ENCODE measurements around the gene VWDE. TPM values are rescaled to one million over a fixed set of nuclear protein-coding genes. Genes with fewer than 3 reads are reported as not detected.
"Not testable (repeated sequence)": the region's sequence is repeated elsewhere in the genome, so short reads cannot be mapped to it uniquely, and the experiment has no call there.

VWDE gene
- total RNA-seq, 2 experiments from 2014 or later: 1.5 to 1.9 TPM

- H3K27me3 Mint-ChIP-seq (ENCODE audit: low read depth); H3K27ac Mint-ChIP-seq; DNase-seq; H3K4me1 Mint-ChIP-seq (ENCODE audit: low read depth); CTCF ChIA-PET; H3K36me3 Mint-ChIP-seq (ENCODE audit: low read depth); intact Hi-C loops (cut with micrococcal nuclease); H3K4me3 Mint-ChIP-seq: not testable (repeated sequence)
- peaks cover 13% of the 10 kb centered on the region for H3K9me3 Mint-ChIP-seq
These were observed 7.0 kb downstream of the VWDE start for GRCh38 chr7:12396670-12397069.

- Mint-ChIP-seq H3K27ac (no peak overlapping the region), H3K27me3 (ENCODE audit: low read depth) (no peaks in the 10 kb centered on the region), H3K4me3 (no peak overlapping the region), H3K36me3 (ENCODE audit: low read depth) (no peaks in the 10 kb centered on the region), H3K9me3 (no peaks in the 10 kb centered on the region), H3K4me1 (ENCODE audit: low read depth) (no peaks in the 10 kb centered on the region)
- CTCF ChIA-PET: interaction anchor here (0.9 to 1.5 kb wide), 4 partner anchors 8 to 99 kb away, joined by 3 to 5 read pairs (median 4); no protein-coding TSS in a partner anchor
- intact Hi-C loops (cut with micrococcal nuclease): no loop called here
- no peak for DNase-seq
These were observed 11.6 kb downstream of the VWDE start for GRCh38 chr7:12391922-12392615.

GRCh38 chr7:12389089-12389700 lies 14.5 kb downstream of the VWDE start:
- H3K27me3 Mint-ChIP-seq (ENCODE audit: low read depth): no peaks in the 10 kb centered on the region
- intact Hi-C loops (cut with micrococcal nuclease): loop anchor here (1.0 to 5.0 kb wide), 4 partner anchors 101 to 962 kb away; no protein-coding TSS in a partner anchor
- DNase-seq: peak; percentile 64
- CTCF ChIA-PET: interaction anchor here (0.6 to 2.1 kb wide), 9 partner anchors 8 to 101 kb away, joined by 3 to 16 read pairs (median 3); no protein-coding TSS in a partner anchor
- no peak overlapping the region for H3K4me3 Mint-ChIP-seq
- no peaks in the 10 kb centered on the region for H3K4me1 Mint-ChIP-seq (ENCODE audit: low read depth)
- H3K36me3 Mint-ChIP-seq (ENCODE audit: low read depth): no peaks in the 10 kb centered on the region
- no peaks in the 10 kb centered on the region for H3K9me3 Mint-ChIP-seq
- H3K27ac Mint-ChIP-seq: no peak overlapping the region

- Mint-ChIP-seq H3K9me3 (no peaks in the 10 kb centered on the region), H3K4me3 (no peak overlapping the region), H3K36me3 (ENCODE audit: low read depth) (no peaks in the 10 kb centered on the region), H3K27me3 (ENCODE audit: low read depth) (no peaks in the 10 kb centered on the region), H3K27ac (no peak overlapping the region), H3K4me1 (ENCODE audit: low read depth) (no peaks in the 10 kb centered on the region)
- CTCF ChIA-PET: interaction anchor here (1.3 kb wide), 1 partner anchor 72 kb away, joined by 3 read pairs; no protein-coding TSS in a partner anchor
- no peak for DNase-seq
- intact Hi-C loops (cut with micrococcal nuclease): loop anchor here (5.0 kb wide), 1 partner anchor 959 kb away; no protein-coding TSS in a partner anchor
These were observed 17.3 kb downstream of the VWDE start for GRCh38 chr7:12386313-12386740.

GRCh38 chr7:12385364-12385786 lies 18.3 kb downstream of the VWDE start:
- Mint-ChIP-seq H3K27ac (no peak overlapping the region), H3K4me1 (ENCODE audit: low read depth) (no peaks in the 10 kb centered on the region), H3K4me3 (no peak overlapping the region), H3K27me3 (ENCODE audit: low read depth) (no peaks in the 10 kb centered on the region), H3K36me3 (ENCODE audit: low read depth) (no peaks in the 10 kb centered on the region), H3K9me3 (no peaks in the 10 kb centered on the region)
- no peak for DNase-seq
- CTCF ChIA-PET: interaction anchor here (0.7 to 1.3 kb wide), 3 partner anchors 11 to 73 kb away, joined by 3 read pairs; no protein-coding TSS in a partner anchor
- intact Hi-C loops (cut with micrococcal nuclease): loop anchor here (5.0 kb wide), 1 partner anchor 958 kb away; no protein-coding TSS in a partner anchor

GRCh38 chr7:12383377-12383776 lies 20.3 kb downstream of the VWDE start:
- intact Hi-C loops (cut with micrococcal nuclease): no loop called here
- H3K27ac Mint-ChIP-seq: no peak overlapping the region
- H3K36me3 Mint-ChIP-seq (ENCODE audit: low read depth): no peaks in the 10 kb centered on the region
- no peaks in the 10 kb centered on the region for H3K4me1 Mint-ChIP-seq (ENCODE audit: low read depth)
- no peak overlapping the region for H3K4me3 Mint-ChIP-seq
- H3K9me3 Mint-ChIP-seq: no peaks in the 10 kb centered on the region
- DNase-seq: no peak
- no peaks in the 10 kb centered on the region for H3K27me3 Mint-ChIP-seq (ENCODE audit: low read depth)
- CTCF ChIA-PET: interaction anchor here (0.7 to 1.5 kb wide), 3 partner anchors 9 to 51 kb away, joined by 3 to 4 read pairs (median 4); no protein-coding TSS in a partner anchor

GRCh38 chr7:12378389-12378788 lies 25.3 kb downstream of the VWDE start:
- intact Hi-C loops (cut with micrococcal nuclease): no loop called here
- no peak for DNase-seq
- H3K9me3 Mint-ChIP-seq: no peaks in the 10 kb centered on the region
- H3K4me1 Mint-ChIP-seq (ENCODE audit: low read depth): no peaks in the 10 kb centered on the region
- H3K4me3 Mint-ChIP-seq: no peak overlapping the region
- H3K36me3 Mint-ChIP-seq (ENCODE audit: low read depth): no peaks in the 10 kb centered on the region
- H3K27me3 Mint-ChIP-seq (ENCODE audit: low read depth): no peaks in the 10 kb centered on the region
- H3K27ac Mint-ChIP-seq: no peak overlapping the region
- CTCF ChIA-PET: interaction anchor here (1.6 to 2.3 kb wide), 2 partner anchors 80 to 112 kb away, joined by 4 to 5 read pairs; no protein-coding TSS in a partner anchor

GRCh38 chr7:12377406-12377805 lies 26.3 kb downstream of the VWDE start:
- H3K27me3 Mint-ChIP-seq (ENCODE audit: low read depth): no peaks in the 10 kb centered on the region
- no peak overlapping the region for H3K27ac Mint-ChIP-seq
- intact Hi-C loops (cut with micrococcal nuclease): no loop called here
- H3K4me3 Mint-ChIP-seq: no peak overlapping the region
- H3K36me3 Mint-ChIP-seq (ENCODE audit: low read depth): no peaks in the 10 kb centered on the region
- CTCF ChIA-PET: interaction anchor here (0.7 to 2.3 kb wide), 2 partner anchors 81 to 132 kb away, joined by 3 to 5 read pairs; no protein-coding TSS in a partner anchor
- no peaks in the 10 kb centered on the region for H3K4me1 Mint-ChIP-seq (ENCODE audit: low read depth)
- no peak for DNase-seq
- no peaks in the 10 kb centered on the region for H3K9me3 Mint-ChIP-seq

GRCh38 chr7:12373580-12374263 lies 29.9 kb downstream of the VWDE start:
- Mint-ChIP-seq H3K36me3 (ENCODE audit: low read depth) (no peaks in the 10 kb centered on the region), H3K27ac (no peak overlapping the region), H3K4me3 (no peak overlapping the region), H3K27me3 (ENCODE audit: low read depth) (no peaks in the 10 kb centered on the region), H3K4me1 (ENCODE audit: low read depth) (no peaks in the 10 kb centered on the region), H3K9me3 (no peaks in the 10 kb centered on the region)
- CTCF ChIA-PET: interaction anchor here (1.5 kb wide), 1 partner anchor 15 kb away, joined by 3 read pairs; no protein-coding TSS in a partner anchor
- DNase-seq: no peak
- intact Hi-C loops (cut with micrococcal nuclease): no loop called here

GRCh38 chr7:12370249-12370648 lies 33.4 kb downstream of the VWDE start:
- no peaks in the 10 kb centered on the region for H3K36me3 Mint-ChIP-seq (ENCODE audit: low read depth)
- H3K4me1 Mint-ChIP-seq (ENCODE audit: low read depth): no peaks in the 10 kb centered on the region
- intact Hi-C loops (cut with micrococcal nuclease): no loop called here
- H3K27me3 Mint-ChIP-seq (ENCODE audit: low read depth): no peaks in the 10 kb centered on the region
- no peak overlapping the region for H3K4me3 Mint-ChIP-seq
- H3K9me3 Mint-ChIP-seq: no peaks in the 10 kb centered on the region
- DNase-seq: no peak
- H3K27ac Mint-ChIP-seq: no peak overlapping the region
- CTCF ChIA-PET: interaction anchor here (0.6 kb wide), 1 partner anchor 42 kb away, joined by 3 read pairs; no protein-coding TSS in a partner anchor

GRCh38 chr7:12369756-12370155 lies 33.9 kb downstream of the VWDE start:
- no peaks in the 10 kb centered on the region for H3K4me1 Mint-ChIP-seq (ENCODE audit: low read depth)
- H3K36me3 Mint-ChIP-seq (ENCODE audit: low read depth): no peaks in the 10 kb centered on the region
- no peak overlapping the region for H3K4me3 Mint-ChIP-seq
- no peak overlapping the region for H3K27ac Mint-ChIP-seq
- no peaks in the 10 kb centered on the region for H3K27me3 Mint-ChIP-seq (ENCODE audit: low read depth)
- CTCF ChIA-PET: no interaction called here
- H3K9me3 Mint-ChIP-seq: no peaks in the 10 kb centered on the region
- intact Hi-C loops (cut with micrococcal nuclease): no loop called here
- DNase-seq: no peak

GRCh38 chr7:12369072-12369471 lies 34.6 kb downstream of the VWDE start:
- Mint-ChIP-seq H3K4me1 (ENCODE audit: low read depth) (no peaks in the 10 kb centered on the region), H3K9me3 (no peaks in the 10 kb centered on the region), H3K27ac (no peak overlapping the region), H3K36me3 (ENCODE audit: low read depth) (no peaks in the 10 kb centered on the region), H3K4me3 (no peak overlapping the region), H3K27me3 (ENCODE audit: low read depth) (no peaks in the 10 kb centered on the region)
- CTCF ChIA-PET: no interaction called here
- intact Hi-C loops (cut with micrococcal nuclease): no loop called here
- no peak for DNase-seq
